NCI-H526 (cell line): ENCODE results near the gene MRPS27.

Source experiments
- DNase-seq, 2 experiments: peaks; one replicate each; lab custom pipeline; 2025; lab: John Stamatoyannopoulos, UW

The MRPS27 gene

GRCh38 chr5:72290356-72291133 is 29.5 kb downstream of the MRPS27 start:
- DNase-seq = no peak

GRCh38 chr5:72288924-72289323 is 31.1 kb downstream of the MRPS27 start:
- no peak for DNase-seq

GRCh38 chr5:72286798-72287197 is 33.2 kb downstream of the MRPS27 start:
- DNase-seq = no peak

GRCh38 chr5:72285424-72285821 is 34.6 kb downstream of the MRPS27 start:
- DNase-seq = no peak

- no peak for DNase-seq
Measured at GRCh38 chr5:72284559-72285423, 35.2 kb downstream of the MRPS27 start.

- DNase-seq = no peak
Measured at GRCh38 chr5:72283358-72283757, 36.7 kb downstream of the MRPS27 start.

GRCh38 chr5:72282878-72283277 is 37.2 kb downstream of the MRPS27 start:
- DNase-seq = no peak

GRCh38 chr5:72281764-72282499 is 38.1 kb downstream of the MRPS27 start:
- DNase-seq = no peak

GRCh38 chr5:72281430-72281763 is 38.6 kb downstream of the MRPS27 start:
- no peak for DNase-seq

GRCh38 chr5:72280581-72281069 is 39.4 kb downstream of the MRPS27 start:
- peak in 1 of 2 experiments; percentile 1 for DNase-seq

GRCh38 chr5:72276219-72276752 is 43.8 kb downstream of the MRPS27 start:
- no peak for DNase-seq

- DNase-seq = no peak
Measured at GRCh38 chr5:72273547-72273946, 46.5 kb downstream of the MRPS27 start.

- DNase-seq = no peak
Measured at GRCh38 chr5:72272398-72272797, 47.6 kb downstream of the MRPS27 start.

- DNase-seq = no peak
Measured at GRCh38 chr5:72271702-72272101, 48.3 kb downstream of the MRPS27 start.

GRCh38 chr5:72270037-72270436 is 50.0 kb downstream of the MRPS27 start:
- no peak for DNase-seq

GRCh38 chr5:72269411-72269780 is 50.6 kb downstream of the MRPS27 start:
- DNase-seq = no peak

- peak; percentile 1 to 41 for DNase-seq
Measured at GRCh38 chr5:72268753-72269410, 51.2 kb downstream of the MRPS27 start.

GRCh38 chr5:72268260-72268659 is 51.8 kb downstream of the MRPS27 start:
- DNase-seq = no peak

- DNase-seq = no peak
Measured at GRCh38 chr5:72267685-72268084, 52.4 kb downstream of the MRPS27 start.

- no peak for DNase-seq
Measured at GRCh38 chr5:72266862-72267261, 53.2 kb downstream of the MRPS27 start.

GRCh38 chr5:72265032-72265877 is 54.8 kb downstream of the MRPS27 start:
- no peak for DNase-seq
